Stimulated activated CD4-positive, alpha-beta T cell treated with anti-CD3 and anti-CD28 coated beads, Interleukin-15, amount 100 ng/mL, for 24 hours (primary cell): ENCODE measurements around the gene BRSK2.
"Not testable (repeated sequence)": the region's sequence is repeated elsewhere in the genome, so short reads cannot be mapped to it uniquely, and the experiment has no call there.

Experiments used
- DNase-seq: peaks from one replicate; pipeline ENCODE4 v3.0.0-alpha.2; 2020

BRSK2 gene

GRCh38 chr11:1354125-1354938 is 35.4 kb upstream of the BRSK2 start:
- no peak for DNase-seq

- no peak for DNase-seq
These were observed 33.7 kb upstream of the BRSK2 start for GRCh38 chr11:1356007-1356435.

GRCh38 chr11:1356478-1356960 is 33.2 kb upstream of the BRSK2 start:
- DNase-seq = no peak

GRCh38 chr11:1358286-1358685 is 31.4 kb upstream of the BRSK2 start:
- no peak for DNase-seq

- not testable (repeated sequence) for DNase-seq
These were observed 30.8 kb upstream of the BRSK2 start for GRCh38 chr11:1358931-1359330.

GRCh38 chr11:1359556-1359955 is 30.2 kb upstream of the BRSK2 start:
- DNase-seq = no peak

GRCh38 chr11:1360181-1360834 is 29.4 kb upstream of the BRSK2 start:
- DNase-seq = no peak

- no peak for DNase-seq
These were observed 28.8 kb upstream of the BRSK2 start for GRCh38 chr11:1360835-1361357.

- no peak for DNase-seq
These were observed 27.9 kb upstream of the BRSK2 start for GRCh38 chr11:1361882-1362281.

GRCh38 chr11:1367721-1368120 is 22.0 kb upstream of the BRSK2 start:
- no peak for DNase-seq

GRCh38 chr11:1368216-1368615 is 21.5 kb upstream of the BRSK2 start:
- no peak for DNase-seq

- DNase-seq = no peak
These were observed 20.8 kb upstream of the BRSK2 start for GRCh38 chr11:1368966-1369365.

GRCh38 chr11:1369371-1370005 is 20.2 kb upstream of the BRSK2 start:
- no peak for DNase-seq

- no peak for DNase-seq
These were observed 19.3 kb upstream of the BRSK2 start for GRCh38 chr11:1370186-1371025.

- no peak for DNase-seq
These were observed 18.8 kb upstream of the BRSK2 start for GRCh38 chr11:1371026-1371325.

GRCh38 chr11:1371377-1371776 is 18.4 kb upstream of the BRSK2 start:
- DNase-seq = no peak

- no peak for DNase-seq
These were observed 17.8 kb upstream of the BRSK2 start for GRCh38 chr11:1371836-1372465.

GRCh38 chr11:1372660-1373059 is 17.1 kb upstream of the BRSK2 start:
- no peak for DNase-seq

GRCh38 chr11:1373536-1374214 is 16.1 kb upstream of the BRSK2 start:
- no peak for DNase-seq

GRCh38 chr11:1375161-1375954 is 14.4 kb upstream of the BRSK2 start:
- DNase-seq = no peak

GRCh38 chr11:1375955-1376258 is 13.8 kb upstream of the BRSK2 start:
- no peak for DNase-seq
